ENCODE measurements around the gene ST8SIA1. TPM values are rescaled to one million over a fixed set of nuclear protein-coding genes. Genes with fewer than 3 reads are reported as not detected.
A peak's percentile ranks its signal among the peaks of the same experiment; 100 is the strongest.

ST8SIA1 gene
- total RNA-seq, 6 experiments from 2014 or later = 0.16 to 0.37 (median 0.35) TPM; not detected in 3

GRCh38 chr12:22339691-22340090 lies 5.2 kb upstream of the ST8SIA1 start:
- peak in 1 of 3 donors; percentile 9 for DNase-seq
- intact Hi-C loops (cut with DNase I) = loop anchor here in 1 of 2 donors (10.0 kb wide), 1 partner anchor 215 kb away; no protein-coding TSS in a partner anchor
- no peak for ATAC-seq
- TF ChIP-seq, protein P1, sequence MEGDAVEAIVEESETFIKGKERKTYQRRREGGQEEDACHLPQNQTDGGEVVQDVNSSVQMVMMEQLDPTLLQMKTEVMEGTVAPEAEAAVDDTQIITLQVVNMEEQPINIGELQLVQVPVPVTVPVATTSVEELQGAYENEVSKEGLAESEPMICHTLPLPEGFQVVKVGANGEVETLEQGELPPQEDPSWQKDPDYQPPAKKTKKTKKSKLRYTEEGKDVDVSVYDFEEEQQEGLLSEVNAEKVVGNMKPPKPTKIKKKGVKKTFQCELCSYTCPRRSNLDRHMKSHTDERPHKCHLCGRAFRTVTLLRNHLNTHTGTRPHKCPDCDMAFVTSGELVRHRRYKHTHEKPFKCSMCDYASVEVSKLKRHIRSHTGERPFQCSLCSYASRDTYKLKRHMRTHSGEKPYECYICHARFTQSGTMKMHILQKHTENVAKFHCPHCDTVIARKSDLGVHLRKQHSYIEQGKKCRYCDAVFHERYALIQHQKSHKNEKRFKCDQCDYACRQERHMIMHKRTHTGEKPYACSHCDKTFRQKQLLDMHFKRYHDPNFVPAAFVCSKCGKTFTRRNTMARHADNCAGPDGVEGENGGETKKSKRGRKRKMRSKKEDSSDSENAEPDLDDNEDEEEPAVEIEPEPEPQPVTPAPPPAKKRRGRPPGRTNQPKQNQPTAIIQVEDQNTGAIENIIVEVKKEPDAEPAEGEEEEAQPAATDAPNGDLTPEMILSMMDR (IDR thresholded peaks at IDR 0.05) = no peak
- TF ChIP-seq POLR2A (IDR thresholded peaks at IDR 0.05) = no peak
- Histone ChIP-seq H3K9me3 (no peaks in the 10 kb centered on the region), H3K27me3 (no peaks in the 10 kb centered on the region), H3K36me3 (no peaks in the 10 kb centered on the region), H3K4me1 (peaks cover 0 to 4% (median 0%) of the 10 kb centered on the region in 4 donors), H3K4me3 (no peak overlapping the region), H3K27ac (no peak overlapping the region)
- WGBS (ENCODE audit: insufficient coverage, low coverage, low lambda C conversion rate, missing lambda C conversion rate) = 76% methylated on average over 6 of the region's 9 CpGs

DNA sequence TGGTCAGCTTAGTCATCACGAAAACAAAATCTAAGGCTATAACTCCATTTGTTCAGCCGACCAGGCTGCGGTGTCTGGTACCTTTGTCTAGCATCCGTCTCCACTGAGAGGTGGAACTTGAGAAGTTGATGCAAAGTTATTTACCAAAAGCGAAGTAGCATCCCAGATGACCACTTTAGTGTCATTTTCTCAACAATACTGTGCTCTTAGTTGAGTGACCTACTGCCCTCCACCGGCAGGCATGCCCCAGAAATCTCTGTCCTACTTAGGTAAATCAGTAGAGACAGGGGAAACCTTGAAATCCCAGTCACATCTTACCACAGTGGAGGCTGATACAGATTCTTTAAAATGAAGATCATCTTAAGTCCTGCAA lies 1.3 kb upstream of the ST8SIA1 start:
- Histone ChIP-seq H3K27ac (no peak overlapping the region), H3K4me3 (no peak overlapping the region), H3K9me3 (no peaks in the 10 kb centered on the region), H3K36me3 (no peaks in the 10 kb centered on the region), H3K4me1 (peaks cover 0 to 11% (median 0%) of the 10 kb centered on the region in 4 donors), H3K27me3 (no peaks in the 10 kb centered on the region)
- TF ChIP-seq, protein P1 (IDR thresholded peaks at IDR 0.05) = peak in 1 of 4 donors; percentile 3
- no peak for TF ChIP-seq POLR2A (IDR thresholded peaks at IDR 0.05)
- 2% methylated on average over 5 of the region's 6 CpGs for WGBS (ENCODE audit: insufficient coverage, low coverage, low lambda C conversion rate, missing lambda C conversion rate)
- intact Hi-C loops (cut with DNase I) = loop anchor here in 1 of 2 donors (10.0 kb wide), 1 partner anchor 211 kb away; no protein-coding TSS in a partner anchor
- DNase-seq = no peak
- ATAC-seq = no peak

GRCh38 chr12:22333713-22334409 lies 646 bp downstream of the ST8SIA1 start:
- peak in 2 of 4 donors; percentile 19 to 27 for ATAC-seq
- no peak for DNase-seq
- H3K27me3 ChIP-seq = no peaks in the 10 kb centered on the region
- H3K4me3 ChIP-seq = peak overlapping the region; percentile 42 to 47 (median 42)
- TF ChIP-seq POLR2A (IDR thresholded peaks at IDR 0.05) = no peak
- TF ChIP-seq, protein P1 (IDR thresholded peaks at IDR 0.05) = no peak
- no peaks in the 10 kb centered on the region for H3K9me3 ChIP-seq
- H3K4me1 ChIP-seq = peaks cover 0 to 11% (median 0%) of the 10 kb centered on the region in 4 donors
- H3K27ac ChIP-seq = no peak overlapping the region
- WGBS (ENCODE audit: insufficient coverage, low coverage, low lambda C conversion rate, missing lambda C conversion rate) = 11% methylated on average over 22 of the region's 49 CpGs
- intact Hi-C loops (cut with DNase I) = loop anchor here in 1 of 2 donors (10.0 kb wide), 1 partner anchor 209 kb away; no protein-coding TSS in a partner anchor
- H3K36me3 ChIP-seq = no peaks in the 10 kb centered on the region

GRCh38 chr12:22333186-22333712 lies 1.3 kb downstream of the ST8SIA1 start:
- TF ChIP-seq, protein P1 (IDR thresholded peaks at IDR 0.05) = no peak
- TF ChIP-seq POLR2A (IDR thresholded peaks at IDR 0.05) = no peak
- Histone ChIP-seq H3K27me3 (no peaks in the 10 kb centered on the region), H3K36me3 (no peaks in the 10 kb centered on the region), H3K27ac (no peak overlapping the region), H3K4me3 (no peak overlapping the region), H3K4me1 (peaks cover 0 to 11% (median 0%) of the 10 kb centered on the region in 4 donors), H3K9me3 (no peaks in the 10 kb centered on the region)
- DNase-seq (no peak), ATAC-seq (no peak)
- intact Hi-C loops (cut with DNase I) = loop anchor here in 1 of 2 donors (10.0 kb wide), 1 partner anchor 208 kb away; no protein-coding TSS in a partner anchor
- WGBS (ENCODE audit: insufficient coverage, low coverage, low lambda C conversion rate, missing lambda C conversion rate) = 36% methylated on average over 10 of the region's 10 CpGs

All from right lobe of liver (tissue), 6 donors.